ENCODE data around the gene SPPL2B. TPM values are rescaled to one million over a fixed set of nuclear protein-coding genes. Genes with fewer than 3 reads are reported as not detected.

SPPL2B gene
- total and polyA plus RNA-seq, 9 of the 15 experiments (the other 6 are each of a cell fraction or from before 2014, with no cell fraction given), result 0.20 to 81.2 (median 15.1) TPM

DNA sequence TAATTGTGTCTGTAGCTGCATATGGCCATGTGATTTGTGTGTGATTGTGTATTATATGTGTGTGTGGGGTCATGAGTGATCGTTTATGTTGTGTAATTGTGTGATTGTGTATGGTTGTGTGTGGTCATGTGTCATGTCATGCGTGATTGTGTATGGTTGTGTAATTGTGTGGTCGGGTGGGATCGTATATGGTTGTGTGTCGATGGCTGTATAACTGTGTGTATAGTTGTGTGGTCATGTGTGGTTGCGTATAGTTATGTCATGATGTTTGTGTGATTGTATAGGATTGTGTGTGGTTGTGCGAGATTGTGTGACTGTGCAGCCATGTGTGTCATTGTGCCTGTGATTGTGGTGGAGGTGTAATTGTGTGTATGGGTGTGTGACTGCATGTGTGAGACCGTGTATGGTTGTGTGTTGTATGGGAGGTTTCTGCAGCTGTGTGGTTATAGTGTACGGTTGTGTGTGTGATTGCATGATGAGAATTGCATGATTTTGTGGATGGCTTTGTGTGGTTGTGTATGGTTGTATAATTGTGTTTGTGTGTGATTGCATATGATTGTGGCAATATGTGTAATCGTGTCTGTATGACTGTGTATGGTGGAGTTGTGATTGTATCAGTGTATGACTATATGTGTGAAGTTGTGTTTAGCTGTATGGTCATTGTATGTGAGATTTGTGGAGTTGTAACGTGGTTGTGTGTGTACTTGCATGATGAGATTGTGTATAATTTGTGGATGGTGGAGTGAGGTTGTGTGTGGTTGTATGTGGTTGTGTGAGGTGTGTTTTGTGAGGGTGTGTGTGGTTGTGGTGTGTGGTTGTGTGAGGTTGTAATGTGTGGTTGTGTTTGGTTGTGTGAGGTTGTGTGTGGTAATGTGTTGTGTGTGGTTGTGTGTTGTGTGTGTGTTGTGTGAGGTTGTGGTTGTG is 33.8 kb downstream of the SPPL2B start:
- no peaks in the 10 kb centered on the region for H3K36me3 ChIP-seq (ENCODE audit: control insufficient read depth, insufficient read depth, low read length)
- peaks cover 0 to 31% of the 10 kb centered on the region in 2 experiments; a peak in 3 of 5 replicates for H3K4me1 ChIP-seq (replicated peaks in 1 of 2; ENCODE audit: control insufficient read depth in 2 of 2, insufficient read depth in 2 of 2, low read length in 2 of 2)
- POLR2A ChIA-PET, result interaction anchor here (0.5 to 1.0 kb wide), 2 partner anchors 16 to 126 kb away, joined by 3 read pairs; partner anchors contain the start of gene PLEKHJ1
- CTCF ChIA-PET (ENCODE audit: low intra/inter-chr PET ratio), result no interaction called here
- intact Hi-C loops (cut with micrococcal nuclease) (no loop called here), in situ Hi-C loops (cut with MboI) (no loop called here)
- peaks cover 5% of the 10 kb centered on the region for H3K9me1 ChIP-seq (ENCODE audit: control insufficient read depth, insufficient read depth, low read length)
- no peak overlapping the region for H3K4me2 ChIP-seq (ENCODE audit: insufficient read depth, low read length)
- H4K20me1 ChIP-seq (replicated peaks; ENCODE audit: control insufficient read depth, insufficient read depth, low read length), result no peaks in the 10 kb centered on the region; the same call in 1 of the 2 replicates
- no TSS peak for BruUV-seq (replicated peaks)
- H3K27ac ChIP-seq (ENCODE audit: extremely low read depth, low read depth, low read length), result no peak overlapping the region
- no peaks in the 10 kb centered on the region; the same call in 1 of the 2 replicates for H3K9me3 ChIP-seq (replicated peaks; ENCODE audit: control insufficient read depth, insufficient read depth, low read depth, low read length)
- H3K9ac ChIP-seq (ENCODE audit: insufficient read depth in 1 of 2, low read depth in 2 of 2, low read length in 2 of 2), result no peak overlapping the region
- H3K79me2 ChIP-seq (ENCODE audit: control insufficient read depth, insufficient read depth, low read length), result no peaks in the 10 kb centered on the region
- 57% methylated on average over 11 of the region's 11 CpGs for WGBS (ENCODE audit: insufficient coverage, low coverage, missing lambda C conversion rate)
- FAIRE-seq (peak; percentile 76), DNase-seq (ENCODE audit: extremely low read depth in 1 of 4, low spot score in 3 of 4) (no peak), ATAC-seq (no peak)
- H3K4me3 ChIP-seq, result no peak overlapping the region
- H2AFZ ChIP-seq (ENCODE audit: low read depth, low read length), result no peak overlapping the region
- peaks cover 17 to 46% of the 10 kb centered on the region in 2 experiments; a peak in 4 of 5 replicates for H3K27me3 ChIP-seq (ENCODE audit: control insufficient read depth in 2 of 2, insufficient read depth in 2 of 2, low read length in 2 of 2)
- TF ChIP-seq CREB1 (IDR thresholded peaks at IDR 0.05) (no peak), CREB1 (CRISPR knock-in tag; IDR thresholded peaks at IDR 0.05) (0 out of 2 replicates have a peak, but pooled peaks have one; percentile 22), SMARCA5 (IDR thresholded peaks at IDR 0.05) (0 out of 2 replicates have a peak, but pooled peaks have one; percentile 46), TCF3 (CRISPR knock-in tag; IDR thresholded peaks at IDR 0.05) (no peak), SIRT6 (IDR thresholded peaks at IDR 0.05; ENCODE audit: low read depth, low read length) (no peak), NCOA4 (IDR thresholded peaks at IDR 0.05; ENCODE audit: partially characterized antibody) (peak; percentile 75), EP400 (IDR thresholded peaks at IDR 0.05) (peak; percentile 6; the same call in 1 of the 2 replicates), ZNF76 (CRISPR knock-in tag; IDR thresholded peaks at IDR 0.05; ENCODE audit: borderline replicate concordance) (no peak), EHMT2 (IDR thresholded peaks at IDR 0.05) (peak; percentile 25; the same call in 1 of the 2 replicates), BRD4 (IDR thresholded peaks at IDR 0.05) (no peak), ZNF408 (CRISPR knock-in tag; IDR thresholded peaks at IDR 0.05; ENCODE audit: low read depth) (no peak), ZSCAN29 (IDR thresholded peaks at IDR 0.05) (peak; percentile 14; the same call in 1 of the 2 replicates), ARHGAP35 (IDR thresholded peaks at IDR 0.05; ENCODE audit: partially characterized antibody) (peak; percentile 77), PHTF2 (CRISPR knock-in tag; IDR thresholded peaks at IDR 0.05) (no peak), TEAD2 (tag; IDR thresholded peaks at IDR 0.05) (no peak), POLR2AphosphoS5 (IDR thresholded peaks at IDR 0.05; ENCODE audit: control insufficient read depth, insufficient read depth, low read depth, low read length) (no peak), CSDE1 (IDR thresholded peaks at IDR 0.05) (0 out of 4 replicates have a peak, but pooled peaks of 1 of the 2 experiments have one; percentile 71), ZBTB17 (CRISPR knock-in tag; IDR thresholded peaks at IDR 0.05) (no peak), DPF2 (IDR thresholded peaks at IDR 0.05) (0 out of 2 replicates have a peak, but pooled peaks have one; percentile 27), MYNN (IDR thresholded peaks at IDR 0.05) (no peak), MYNN (CRISPR knock-in tag; IDR thresholded peaks at IDR 0.05) (no peak)
- TF ChIP-seq, protein P1, sequence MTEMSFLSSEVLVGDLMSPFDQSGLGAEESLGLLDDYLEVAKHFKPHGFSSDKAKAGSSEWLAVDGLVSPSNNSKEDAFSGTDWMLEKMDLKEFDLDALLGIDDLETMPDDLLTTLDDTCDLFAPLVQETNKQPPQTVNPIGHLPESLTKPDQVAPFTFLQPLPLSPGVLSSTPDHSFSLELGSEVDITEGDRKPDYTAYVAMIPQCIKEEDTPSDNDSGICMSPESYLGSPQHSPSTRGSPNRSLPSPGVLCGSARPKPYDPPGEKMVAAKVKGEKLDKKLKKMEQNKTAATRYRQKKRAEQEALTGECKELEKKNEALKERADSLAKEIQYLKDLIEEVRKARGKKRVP (CRISPR knock-in tag; IDR thresholded peaks at IDR 0.05), result no peak
- TF ChIP-seq, protein P2, sequence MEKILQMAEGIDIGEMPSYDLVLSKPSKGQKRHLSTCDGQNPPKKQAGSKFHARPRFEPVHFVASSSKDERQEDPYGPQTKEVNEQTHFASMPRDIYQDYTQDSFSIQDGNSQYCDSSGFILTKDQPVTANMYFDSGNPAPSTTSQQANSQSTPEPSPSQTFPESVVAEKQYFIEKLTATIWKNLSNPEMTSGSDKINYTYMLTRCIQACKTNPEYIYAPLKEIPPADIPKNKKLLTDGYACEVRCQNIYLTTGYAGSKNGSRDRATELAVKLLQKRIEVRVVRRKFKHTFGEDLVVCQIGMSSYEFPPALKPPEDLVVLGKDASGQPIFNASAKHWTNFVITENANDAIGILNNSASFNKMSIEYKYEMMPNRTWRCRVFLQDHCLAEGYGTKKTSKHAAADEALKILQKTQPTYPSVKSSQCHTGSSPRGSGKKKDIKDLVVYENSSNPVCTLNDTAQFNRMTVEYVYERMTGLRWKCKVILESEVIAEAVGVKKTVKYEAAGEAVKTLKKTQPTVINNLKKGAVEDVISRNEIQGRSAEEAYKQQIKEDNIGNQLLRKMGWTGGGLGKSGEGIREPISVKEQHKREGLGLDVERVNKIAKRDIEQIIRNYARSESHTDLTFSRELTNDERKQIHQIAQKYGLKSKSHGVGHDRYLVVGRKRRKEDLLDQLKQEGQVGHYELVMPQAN (IDR thresholded peaks at IDR 0.05; ENCODE audit: borderline replicate concordance), result peak; percentile 47; the same call in 1 of the 2 replicates

Data from K562 (cell line).